ENCODE data around the gene HDC. TPM values are rescaled to one million over a fixed set of nuclear protein-coding genes. Genes with fewer than 3 reads are reported as not detected.

HDC gene
- total and polyA plus RNA-seq, 2 of the 13 experiments (the other 11 are each of a cell fraction or from before 2014, with no cell fraction given): not detected

DNA sequence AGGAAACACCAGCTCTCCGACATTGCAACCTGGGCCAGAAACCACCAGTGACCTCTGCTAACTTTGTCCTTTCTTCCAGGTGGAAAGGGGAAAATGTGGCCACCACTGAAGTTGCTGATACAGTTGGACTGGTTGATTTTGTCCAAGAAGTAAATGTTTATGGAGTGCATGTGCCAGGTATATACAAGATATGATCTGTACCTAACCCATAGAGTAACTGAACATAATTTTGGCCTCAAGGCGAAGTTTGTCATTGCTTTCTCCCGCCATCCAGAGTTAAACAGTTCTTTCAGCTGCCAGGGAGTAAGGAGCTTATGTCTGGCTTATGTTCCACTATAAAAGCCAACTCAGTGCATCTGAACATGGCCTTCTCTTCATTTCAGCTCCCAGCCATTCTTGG is 36.7 kb downstream of the HDC start (continued):
- TF ChIP-seq, protein P1, sequence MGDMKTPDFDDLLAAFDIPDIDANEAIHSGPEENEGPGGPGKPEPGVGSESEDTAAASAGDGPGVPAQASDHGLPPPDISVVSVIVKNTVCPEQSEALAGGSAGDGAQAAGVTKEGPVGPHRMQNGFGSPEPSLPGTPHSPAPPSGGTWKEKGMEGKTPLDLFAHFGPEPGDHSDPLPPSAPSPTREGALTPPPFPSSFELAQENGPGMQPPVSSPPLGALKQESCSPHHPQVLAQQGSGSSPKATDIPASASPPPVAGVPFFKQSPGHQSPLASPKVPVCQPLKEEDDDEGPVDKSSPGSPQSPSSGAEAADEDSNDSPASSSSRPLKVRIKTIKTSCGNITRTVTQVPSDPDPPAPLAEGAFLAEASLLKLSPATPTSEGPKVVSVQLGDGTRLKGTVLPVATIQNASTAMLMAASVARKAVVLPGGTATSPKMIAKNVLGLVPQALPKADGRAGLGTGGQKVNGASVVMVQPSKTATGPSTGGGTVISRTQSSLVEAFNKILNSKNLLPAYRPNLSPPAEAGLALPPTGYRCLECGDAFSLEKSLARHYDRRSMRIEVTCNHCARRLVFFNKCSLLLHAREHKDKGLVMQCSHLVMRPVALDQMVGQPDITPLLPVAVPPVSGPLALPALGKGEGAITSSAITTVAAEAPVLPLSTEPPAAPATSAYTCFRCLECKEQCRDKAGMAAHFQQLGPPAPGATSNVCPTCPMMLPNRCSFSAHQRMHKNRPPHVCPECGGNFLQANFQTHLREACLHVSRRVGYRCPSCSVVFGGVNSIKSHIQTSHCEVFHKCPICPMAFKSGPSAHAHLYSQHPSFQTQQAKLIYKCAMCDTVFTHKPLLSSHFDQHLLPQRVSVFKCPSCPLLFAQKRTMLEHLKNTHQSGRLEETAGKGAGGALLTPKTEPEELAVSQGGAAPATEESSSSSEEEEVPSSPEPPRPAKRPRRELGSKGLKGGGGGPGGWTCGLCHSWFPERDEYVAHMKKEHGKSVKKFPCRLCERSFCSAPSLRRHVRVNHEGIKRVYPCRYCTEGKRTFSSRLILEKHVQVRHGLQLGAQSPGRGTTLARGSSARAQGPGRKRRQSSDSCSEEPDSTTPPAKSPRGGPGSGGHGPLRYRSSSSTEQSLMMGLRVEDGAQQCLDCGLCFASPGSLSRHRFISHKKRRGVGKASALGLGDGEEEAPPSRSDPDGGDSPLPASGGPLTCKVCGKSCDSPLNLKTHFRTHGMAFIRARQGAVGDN (CRISPR knock-in tag; IDR thresholded peaks at IDR 0.05): no peak

DNA sequence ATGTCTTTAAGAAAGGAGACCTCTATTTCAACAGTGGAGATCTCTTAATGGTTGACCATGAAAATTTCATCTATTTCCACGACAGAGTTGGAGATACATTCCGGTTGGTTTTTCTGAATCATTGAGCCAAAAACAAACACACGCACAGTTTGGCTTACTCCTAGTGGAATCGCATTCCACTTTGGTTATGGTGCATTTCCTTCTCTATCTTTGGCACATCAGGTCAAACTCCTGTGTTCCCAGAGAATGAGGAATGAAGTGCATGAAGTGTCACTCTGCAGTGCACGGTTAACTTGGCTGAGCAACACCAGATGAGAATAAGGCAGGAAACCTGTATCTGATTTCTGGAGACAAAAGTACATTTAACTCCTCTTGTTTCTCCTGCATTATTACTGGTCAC is 38.5 kb downstream of the HDC start:
- intact Hi-C loops (cut with micrococcal nuclease; ENCODE audit: unreplicated experiment): no loop called here

More for the DNA sequence above, 38.5 kb downstream of the HDC start:
- BruUV-seq (replicated peaks): no TSS peak
- TF ChIP-seq GATAD1 (CRISPR knock-in tag; IDR thresholded peaks at IDR 0.05): no peak
- TF ChIP-seq, protein P2, sequence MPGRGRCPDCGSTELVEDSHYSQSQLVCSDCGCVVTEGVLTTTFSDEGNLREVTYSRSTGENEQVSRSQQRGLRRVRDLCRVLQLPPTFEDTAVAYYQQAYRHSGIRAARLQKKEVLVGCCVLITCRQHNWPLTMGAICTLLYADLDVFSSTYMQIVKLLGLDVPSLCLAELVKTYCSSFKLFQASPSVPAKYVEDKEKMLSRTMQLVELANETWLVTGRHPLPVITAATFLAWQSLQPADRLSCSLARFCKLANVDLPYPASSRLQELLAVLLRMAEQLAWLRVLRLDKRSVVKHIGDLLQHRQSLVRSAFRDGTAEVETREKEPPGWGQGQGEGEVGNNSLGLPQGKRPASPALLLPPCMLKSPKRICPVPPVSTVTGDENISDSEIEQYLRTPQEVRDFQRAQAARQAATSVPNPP (CRISPR knock-in tag; IDR thresholded peaks at IDR 0.05): no peak
- TF ChIP-seq ZFYVE20 (CRISPR knock-in tag; IDR thresholded peaks at IDR 0.05; ENCODE audit: borderline replicate concordance, low read depth): no peak
- no peak for TF ChIP-seq ETV6 (CRISPR knock-in tag; conservative IDR thresholded peaks at IDR 0.05)
- TF ChIP-seq JUNB (CRISPR knock-in tag; IDR thresholded peaks at IDR 0.05; ENCODE audit: borderline replicate concordance): no peak
- no peak for TF ChIP-seq ZNF607 (CRISPR knock-in tag; IDR thresholded peaks at IDR 0.05; ENCODE audit: borderline replicate concordance)
- no peak for TF ChIP-seq ZIK1 (CRISPR knock-in tag; IDR thresholded peaks at IDR 0.05; ENCODE audit: borderline replicate concordance, low read depth)
- TF ChIP-seq, protein P3, sequence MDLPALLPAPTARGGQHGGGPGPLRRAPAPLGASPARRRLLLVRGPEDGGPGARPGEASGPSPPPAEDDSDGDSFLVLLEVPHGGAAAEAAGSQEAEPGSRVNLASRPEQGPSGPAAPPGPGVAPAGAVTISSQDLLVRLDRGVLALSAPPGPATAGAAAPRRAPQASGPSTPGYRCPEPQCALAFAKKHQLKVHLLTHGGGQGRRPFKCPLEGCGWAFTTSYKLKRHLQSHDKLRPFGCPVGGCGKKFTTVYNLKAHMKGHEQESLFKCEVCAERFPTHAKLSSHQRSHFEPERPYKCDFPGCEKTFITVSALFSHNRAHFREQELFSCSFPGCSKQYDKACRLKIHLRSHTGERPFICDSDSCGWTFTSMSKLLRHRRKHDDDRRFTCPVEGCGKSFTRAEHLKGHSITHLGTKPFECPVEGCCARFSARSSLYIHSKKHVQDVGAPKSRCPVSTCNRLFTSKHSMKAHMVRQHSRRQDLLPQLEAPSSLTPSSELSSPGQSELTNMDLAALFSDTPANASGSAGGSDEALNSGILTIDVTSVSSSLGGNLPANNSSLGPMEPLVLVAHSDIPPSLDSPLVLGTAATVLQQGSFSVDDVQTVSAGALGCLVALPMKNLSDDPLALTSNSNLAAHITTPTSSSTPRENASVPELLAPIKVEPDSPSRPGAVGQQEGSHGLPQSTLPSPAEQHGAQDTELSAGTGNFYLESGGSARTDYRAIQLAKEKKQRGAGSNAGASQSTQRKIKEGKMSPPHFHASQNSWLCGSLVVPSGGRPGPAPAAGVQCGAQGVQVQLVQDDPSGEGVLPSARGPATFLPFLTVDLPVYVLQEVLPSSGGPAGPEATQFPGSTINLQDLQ (CRISPR knock-in tag; IDR thresholded peaks at IDR 0.05): no peak
- TF ChIP-seq, protein P4, sequence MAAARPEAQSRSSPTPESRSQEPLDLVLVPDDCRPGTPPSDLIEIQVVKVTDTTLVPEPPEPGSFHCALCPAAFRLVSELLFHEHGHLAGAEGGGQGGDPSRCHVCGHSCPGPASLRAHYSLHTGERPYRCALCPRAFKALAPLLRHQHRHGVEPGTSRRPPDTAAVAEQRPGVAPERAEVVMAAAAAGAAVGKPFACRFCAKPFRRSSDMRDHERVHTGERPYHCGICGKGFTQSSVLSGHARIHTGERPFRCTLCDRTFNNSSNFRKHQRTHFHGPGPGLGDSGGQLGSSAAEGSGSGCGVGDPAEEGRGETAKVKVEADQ (CRISPR knock-in tag; IDR thresholded peaks at IDR 0.05; ENCODE audit: borderline replicate concordance): no peak
- 90% methylated on average over 5 of the region's 5 CpGs for WGBS (ENCODE audit: low lambda C conversion rate)
- no peak for ATAC-seq
- FAIRE-seq: no peak
- Histone ChIP-seq H3K4me3 (replicated peaks in 1 of 3; ENCODE audit: insufficient read depth in 1 of 3, low read depth in 2 of 3, low read length in 3 of 3) (no peak overlapping the region), H3K4me1 (ENCODE audit: insufficient read depth, low read length) (peaks cover 12% of the 10 kb centered on the region), H3K4me2 (ENCODE audit: low read depth, low read length) (no peak overlapping the region), H3K27me3 (ENCODE audit: control insufficient read depth in 1 of 2, insufficient read depth in 2 of 2, low read length in 2 of 2) (no peaks in the 10 kb centered on the region), H3K79me2 (ENCODE audit: insufficient read depth, low read length) (no peaks in the 10 kb centered on the region), H4K20me1 (ENCODE audit: insufficient read depth, low read length) (no peaks in the 10 kb centered on the region), H3K9ac (ENCODE audit: insufficient read depth, low read depth, low read length) (no peak overlapping the region), H2AFZ (ENCODE audit: low read length) (no peak overlapping the region), H3K27ac (ENCODE audit: extremely low read length, insufficient read depth, low read length) (no peak overlapping the region), H3K36me3 (replicated peaks in 1 of 2; ENCODE audit: control insufficient read depth in 1 of 2, insufficient read depth in 2 of 2, low read length in 2 of 2) (peaks cover 3 to 33% of the 10 kb centered on the region in 2 experiments), H3K9me3 (ENCODE audit: low read length) (no peaks in the 10 kb centered on the region)
- DNase-seq (ENCODE audit: low spot score): no peak
- in situ Hi-C loops (cut with HindIII; ENCODE audit: extremely low pct_ligation_motif_present, low pct_unique_long_range_greater_than_20kb): no loop called here
- CTCF ChIA-PET (ENCODE audit: low intra/inter-chr PET ratio, low total read pairs): no interaction called here
- POLR2A ChIA-PET: no interaction called here
